ENCODE results near the gene NANP.
"Not testable (repeated sequence)": the region's sequence is repeated elsewhere in the genome, so short reads cannot be mapped to it uniquely, and the experiment has no call there.

DNA sequence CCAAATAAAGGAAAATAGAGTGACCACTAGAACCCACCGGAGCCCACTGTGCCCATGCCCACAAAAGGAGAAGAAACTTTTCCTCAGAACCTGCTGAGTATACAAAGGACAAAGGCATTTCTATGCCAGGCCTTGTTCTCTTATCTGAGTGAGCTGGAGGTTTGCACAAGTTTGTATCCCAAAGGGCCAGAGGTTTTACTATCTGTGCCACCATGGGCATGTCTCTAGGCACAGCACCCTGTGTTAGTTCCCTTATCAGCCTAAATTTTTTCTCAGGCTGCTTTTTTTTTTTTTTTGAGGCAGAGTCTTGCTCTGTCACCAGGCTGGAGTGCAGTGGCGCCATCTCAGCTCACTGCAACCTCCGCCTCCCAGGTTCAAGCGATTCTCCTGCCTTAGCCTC, 29.1 kb upstream of the NANP start:
- TF ChIP-seq, protein P1, sequence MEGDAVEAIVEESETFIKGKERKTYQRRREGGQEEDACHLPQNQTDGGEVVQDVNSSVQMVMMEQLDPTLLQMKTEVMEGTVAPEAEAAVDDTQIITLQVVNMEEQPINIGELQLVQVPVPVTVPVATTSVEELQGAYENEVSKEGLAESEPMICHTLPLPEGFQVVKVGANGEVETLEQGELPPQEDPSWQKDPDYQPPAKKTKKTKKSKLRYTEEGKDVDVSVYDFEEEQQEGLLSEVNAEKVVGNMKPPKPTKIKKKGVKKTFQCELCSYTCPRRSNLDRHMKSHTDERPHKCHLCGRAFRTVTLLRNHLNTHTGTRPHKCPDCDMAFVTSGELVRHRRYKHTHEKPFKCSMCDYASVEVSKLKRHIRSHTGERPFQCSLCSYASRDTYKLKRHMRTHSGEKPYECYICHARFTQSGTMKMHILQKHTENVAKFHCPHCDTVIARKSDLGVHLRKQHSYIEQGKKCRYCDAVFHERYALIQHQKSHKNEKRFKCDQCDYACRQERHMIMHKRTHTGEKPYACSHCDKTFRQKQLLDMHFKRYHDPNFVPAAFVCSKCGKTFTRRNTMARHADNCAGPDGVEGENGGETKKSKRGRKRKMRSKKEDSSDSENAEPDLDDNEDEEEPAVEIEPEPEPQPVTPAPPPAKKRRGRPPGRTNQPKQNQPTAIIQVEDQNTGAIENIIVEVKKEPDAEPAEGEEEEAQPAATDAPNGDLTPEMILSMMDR (IDR thresholded peaks at IDR 0.05), result not testable (repeated sequence)
- not testable (repeated sequence) for TF ChIP-seq POLR2A (IDR thresholded peaks at IDR 0.05)

All from esophagus squamous epithelium (tissue), 4 donors.